GM18517 (cell line): Measurements from ENCODE around the gene SLC15A4.
A peak's percentile ranks its signal among the peaks of the same experiment; 100 is the strongest.
"Not testable (repeated sequence)": the region's sequence is repeated elsewhere in the genome, so short reads cannot be mapped to it uniquely, and the experiment has no call there.

Source experiments
- ATAC-seq: cut with Tn5 transposase; IDR thresholded peaks from one replicate; pipeline ENCODE4 v1.9.1; 2021; ENCODE audit warnings: mild to moderate bottlenecking, moderate library complexity; ENCODE audit not compliant: unreplicated experiment

The SLC15A4 gene

DNA sequence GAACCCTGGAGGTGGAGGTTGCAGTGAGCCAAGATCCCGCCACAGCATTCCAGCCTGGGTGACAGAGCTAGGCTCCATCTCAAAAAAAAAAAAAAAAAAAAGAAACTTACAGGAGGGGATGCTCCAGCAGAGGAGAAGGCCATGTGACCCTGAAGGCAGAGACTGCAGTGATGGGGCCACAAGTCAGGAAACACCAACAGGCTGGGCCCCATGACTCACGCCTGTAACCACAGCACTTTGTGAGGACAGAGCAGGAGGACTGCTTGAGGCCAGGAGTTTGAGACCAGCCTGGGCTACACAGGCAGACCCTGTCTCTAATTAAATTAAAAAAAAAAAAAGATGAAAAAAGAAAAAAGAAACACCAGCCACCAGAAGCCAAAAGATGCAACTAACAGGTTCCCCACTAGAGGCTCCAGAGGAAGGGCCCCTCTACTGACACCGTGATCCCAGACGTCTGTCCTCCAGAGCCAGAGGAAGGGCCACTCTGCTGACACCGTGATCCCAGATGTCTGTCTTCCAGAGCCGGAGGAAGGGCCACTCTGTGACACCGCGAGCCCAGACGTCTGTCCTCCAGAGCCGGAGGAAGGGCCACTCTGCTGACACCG is 20.4 kb upstream of the SLC15A4 start:
- no peak for ATAC-seq

- ATAC-seq = no peak
Measured at GRCh38 chr12:128843538-128843937, 19.8 kb upstream of the SLC15A4 start.

DNA sequence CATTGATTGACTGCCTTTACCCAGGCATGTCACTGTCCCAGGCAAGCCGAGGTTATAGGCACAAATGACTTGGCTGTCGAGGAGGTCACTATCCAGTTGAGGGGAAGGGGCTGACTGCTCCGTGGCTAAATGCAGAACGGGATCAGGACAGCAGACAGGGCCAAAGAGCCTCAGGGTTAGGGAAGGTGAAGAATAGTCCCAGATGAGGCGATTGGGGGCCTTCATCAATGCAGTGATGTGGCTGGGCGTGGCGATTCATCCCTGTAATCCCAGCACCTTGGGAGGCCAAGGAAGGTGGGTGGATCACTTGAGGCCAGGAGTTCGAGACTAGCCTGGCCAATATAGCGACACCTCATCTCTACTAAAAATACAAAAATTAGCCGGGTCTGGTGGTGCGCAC is 18.8 kb upstream of the SLC15A4 start:
- ATAC-seq = no peak

DNA sequence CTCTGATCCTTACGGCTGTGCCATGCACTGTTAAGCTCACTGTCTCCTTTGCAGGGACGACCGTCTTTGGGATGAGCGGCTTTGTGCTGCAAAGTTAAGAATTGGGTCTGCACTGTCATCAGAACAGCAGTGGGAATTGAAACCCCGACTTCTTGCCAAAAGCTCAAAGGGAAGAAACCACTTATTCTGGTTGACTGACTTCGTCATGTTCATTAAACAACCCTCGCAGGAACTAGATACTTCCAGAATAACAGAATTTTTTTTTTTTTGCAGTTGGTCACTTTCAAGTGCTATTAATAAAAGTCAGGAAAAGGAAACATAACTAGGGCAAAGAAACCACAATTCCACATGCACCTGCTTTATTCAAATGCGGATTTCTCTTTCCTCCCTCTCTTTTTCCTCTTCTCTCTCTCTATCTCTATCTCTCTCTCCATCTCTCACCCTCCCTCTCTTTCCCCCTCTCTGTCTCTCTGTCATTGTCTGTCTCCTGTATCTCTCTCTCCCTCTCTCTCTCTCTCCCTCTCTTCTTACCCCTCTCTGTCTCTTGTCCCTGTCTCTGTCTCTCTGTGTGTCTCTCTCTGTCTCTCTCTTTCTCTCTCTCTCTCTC is 17.2 kb upstream of the SLC15A4 start:
- ATAC-seq = peak; percentile 63

DNA sequence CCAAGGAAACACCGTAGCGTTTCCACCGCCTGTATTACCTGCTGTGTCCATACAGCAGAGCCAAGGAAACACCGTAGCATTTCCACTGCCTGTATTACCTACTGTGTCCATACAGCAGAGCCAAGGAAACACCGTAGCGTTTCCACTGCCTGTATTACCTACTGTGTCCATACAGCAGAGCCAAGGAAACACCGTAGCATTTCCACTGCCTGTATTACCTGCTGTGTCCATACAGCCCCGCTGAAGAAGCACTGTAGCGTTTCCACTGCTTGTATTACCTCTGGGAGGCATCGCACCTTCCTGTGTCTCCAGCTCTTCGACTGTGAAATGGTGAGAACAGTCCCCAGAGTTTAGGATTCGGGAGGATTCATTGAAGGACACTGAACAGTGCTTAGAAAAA is 16.1 kb upstream of the SLC15A4 start:
- ATAC-seq = not testable (repeated sequence)

GRCh38 chr12:128833418-128833817 is 9.7 kb upstream of the SLC15A4 start:
- ATAC-seq = no peak

GRCh38 chr12:128830505-128830893 is 6.7 kb upstream of the SLC15A4 start:
- peak; percentile 57 for ATAC-seq

DNA sequence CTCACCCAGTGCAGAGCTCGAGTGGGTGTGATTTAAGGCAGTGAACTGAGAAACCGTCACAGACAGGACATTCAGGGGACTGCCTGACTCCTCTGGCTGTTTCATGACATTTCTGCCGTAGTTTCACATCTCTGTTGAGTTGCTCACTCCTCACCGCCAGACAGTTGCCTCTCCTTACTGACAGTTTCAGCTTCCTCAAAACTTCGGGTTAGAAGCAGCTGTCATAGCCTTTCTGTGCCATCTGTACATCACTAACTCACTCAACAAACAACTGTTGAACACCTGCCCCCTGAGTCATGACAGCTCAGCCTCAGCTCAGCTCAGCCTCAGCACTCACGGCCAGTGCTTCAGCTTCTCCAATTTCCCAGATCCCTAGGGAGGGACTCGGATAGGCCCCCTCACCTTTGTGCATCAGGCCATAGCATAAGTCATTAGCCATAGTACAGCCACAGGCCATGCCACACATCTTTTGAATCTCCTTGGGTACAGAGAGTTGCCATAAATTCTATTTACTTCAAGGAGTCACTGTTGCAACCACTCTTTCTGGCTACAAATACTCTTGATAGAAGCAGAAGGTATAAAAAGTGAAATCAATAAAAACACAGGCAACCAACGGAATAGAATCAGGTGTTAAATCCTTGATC is 6.2 kb upstream of the SLC15A4 start:
- ATAC-seq = peak; percentile 93

DNA sequence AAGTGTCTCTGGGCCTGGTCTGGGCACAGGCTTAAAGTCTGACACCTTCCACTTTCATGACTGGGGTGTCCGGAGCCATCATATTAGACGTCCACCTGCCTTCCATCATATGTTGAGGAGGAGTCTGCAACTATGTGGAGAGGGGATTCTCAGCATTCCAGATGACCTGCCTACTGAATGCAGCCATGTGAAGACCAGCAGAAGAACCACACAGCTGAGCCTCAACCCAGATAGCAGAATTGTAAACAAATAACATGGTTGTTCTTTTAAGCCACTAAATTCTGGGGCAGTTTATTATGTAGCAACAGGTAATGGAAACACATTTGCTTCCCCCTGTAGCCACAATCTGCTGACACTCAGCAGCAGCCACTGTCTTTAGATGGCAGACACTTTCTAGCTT is 4.0 kb upstream of the SLC15A4 start:
- no peak for ATAC-seq

DNA sequence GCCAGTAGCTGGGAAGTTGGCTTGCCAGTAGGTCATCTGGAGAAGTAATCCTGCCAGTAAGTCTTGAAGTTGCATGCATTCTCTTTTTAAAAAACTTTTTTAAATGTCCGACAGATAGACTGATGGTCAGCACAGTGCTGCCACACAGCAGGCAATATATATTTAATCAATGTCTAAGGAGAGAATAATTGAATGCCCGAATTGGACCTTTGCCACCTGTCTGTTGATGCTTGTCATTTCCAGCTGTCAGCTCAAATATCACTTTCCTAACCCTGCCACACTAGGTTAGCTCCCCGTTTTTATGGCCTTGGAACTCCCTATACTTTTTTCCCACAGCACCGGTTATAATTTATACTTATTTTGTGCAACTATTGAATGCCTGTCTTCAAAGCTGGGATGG is 2.1 kb upstream of the SLC15A4 start:
- ATAC-seq = no peak

DNA sequence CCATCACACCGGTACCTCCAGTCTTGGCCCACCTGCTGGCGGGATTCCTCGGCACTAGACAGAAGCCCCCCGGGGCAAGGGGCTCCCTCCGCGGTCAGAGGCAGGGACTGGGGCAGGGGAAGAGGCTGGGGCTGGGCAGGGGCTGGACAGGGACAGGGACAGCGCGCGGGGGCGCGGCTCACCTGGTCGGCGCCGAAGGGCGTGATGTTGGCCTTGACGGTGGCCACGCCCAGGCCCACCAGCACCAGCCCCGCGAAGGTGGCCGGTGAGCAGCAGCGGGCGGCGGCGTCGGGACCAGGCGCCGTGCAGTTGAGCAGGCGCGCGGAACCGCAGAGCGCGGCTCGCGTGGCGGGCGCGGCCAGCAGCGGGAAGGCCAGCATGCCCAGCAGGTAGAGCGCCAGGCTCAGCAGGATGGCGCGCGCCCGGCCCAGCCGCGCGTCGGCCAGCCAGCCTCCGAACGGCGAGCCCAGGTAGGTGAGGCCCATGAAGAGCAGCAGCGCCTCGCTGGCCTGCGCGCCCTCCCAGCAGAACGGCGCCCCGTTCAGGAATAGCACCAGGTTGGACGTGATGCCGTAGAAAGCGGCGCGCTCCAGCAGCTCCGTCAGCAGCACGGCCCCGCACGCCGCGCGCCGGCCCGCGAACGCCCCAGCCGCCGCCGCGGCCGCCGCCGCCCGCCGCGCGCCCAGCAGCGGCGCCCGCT is 392 bp downstream of the SLC15A4 start:
- peak; percentile 33 for ATAC-seq

DNA sequence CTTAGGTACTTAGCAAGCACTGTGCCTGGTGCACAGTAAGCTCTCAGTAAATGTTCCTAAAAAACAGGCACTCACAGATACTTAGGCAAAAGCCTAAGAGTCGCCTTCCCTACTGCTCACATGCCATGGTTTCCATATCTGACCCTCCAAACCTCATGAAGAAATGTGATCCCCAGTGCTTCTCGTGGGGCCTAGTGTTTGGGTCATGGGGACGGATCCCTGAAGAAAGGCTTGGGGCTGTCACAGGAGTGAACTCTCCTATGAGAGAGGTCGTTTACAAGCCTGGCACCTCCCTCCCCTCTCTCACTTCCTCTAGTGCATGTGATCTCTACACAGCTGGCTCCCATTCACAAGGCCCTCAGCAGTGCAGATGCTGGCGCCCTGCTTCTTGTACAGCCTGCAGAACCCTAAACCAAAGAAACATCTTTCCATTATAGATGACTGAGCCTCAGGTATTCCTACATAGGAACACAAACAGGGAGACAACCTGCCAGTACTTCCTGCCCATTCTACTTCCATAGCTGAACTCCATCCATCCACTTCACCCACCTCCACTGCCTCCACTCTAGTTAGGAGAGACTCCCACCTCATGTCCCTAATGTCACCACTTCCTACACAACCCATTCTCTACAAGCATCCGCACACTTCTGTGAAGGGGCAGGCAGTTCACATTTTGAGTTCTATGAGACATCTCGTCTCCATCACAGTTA is 2.9 kb downstream of the SLC15A4 start:
- peak; percentile 59 for ATAC-seq

GRCh38 chr12:128820253-128820652 is 3.5 kb downstream of the SLC15A4 start:
- ATAC-seq = no peak

- no peak for ATAC-seq
Measured at GRCh38 chr12:128819293-128820144, 4.2 kb downstream of the SLC15A4 start.

DNA sequence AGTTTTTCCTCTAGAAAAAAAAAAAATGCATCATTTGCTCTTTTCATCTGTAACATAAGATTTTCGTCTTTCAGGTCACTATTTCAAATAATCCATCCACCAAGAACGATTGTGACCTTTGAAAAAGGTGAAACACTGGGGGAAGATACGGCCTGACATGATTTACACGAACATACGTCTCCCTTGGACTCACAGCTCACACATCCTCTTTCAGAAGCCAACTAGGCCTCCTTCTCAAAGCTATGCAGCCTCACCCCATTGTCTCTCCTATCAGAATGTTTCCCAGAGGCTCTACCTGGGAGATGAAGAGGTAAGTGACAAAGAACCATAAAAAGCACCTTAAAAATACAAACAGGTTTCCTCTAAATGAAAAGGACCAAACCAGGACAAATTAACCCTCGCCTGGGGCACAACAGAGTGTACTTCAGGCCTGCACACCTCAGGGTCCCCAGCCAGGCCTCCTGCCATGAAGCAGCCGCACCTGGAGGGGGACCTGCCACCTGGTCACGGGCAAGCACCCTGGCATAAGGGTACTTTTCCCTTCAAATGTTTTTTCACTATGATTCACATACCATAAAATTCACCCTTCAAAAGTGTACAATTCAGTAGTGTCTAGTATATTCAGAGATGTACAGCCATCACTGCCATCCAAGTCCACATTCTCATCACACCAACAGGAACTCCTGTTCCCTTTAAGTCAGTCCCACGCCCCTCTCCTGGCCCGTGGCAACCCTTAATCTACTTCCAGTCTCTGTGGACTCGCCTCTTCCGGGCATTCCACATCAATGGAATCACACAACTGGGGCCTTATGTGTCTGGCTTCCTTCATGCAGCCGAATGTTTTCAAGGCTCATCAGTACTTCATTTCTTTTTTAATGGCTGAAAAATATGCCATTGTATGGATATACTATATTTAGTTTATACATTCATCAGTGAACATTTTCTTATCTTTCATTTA is 5.4 kb downstream of the SLC15A4 start:
- ATAC-seq = peak; percentile 46

DNA sequence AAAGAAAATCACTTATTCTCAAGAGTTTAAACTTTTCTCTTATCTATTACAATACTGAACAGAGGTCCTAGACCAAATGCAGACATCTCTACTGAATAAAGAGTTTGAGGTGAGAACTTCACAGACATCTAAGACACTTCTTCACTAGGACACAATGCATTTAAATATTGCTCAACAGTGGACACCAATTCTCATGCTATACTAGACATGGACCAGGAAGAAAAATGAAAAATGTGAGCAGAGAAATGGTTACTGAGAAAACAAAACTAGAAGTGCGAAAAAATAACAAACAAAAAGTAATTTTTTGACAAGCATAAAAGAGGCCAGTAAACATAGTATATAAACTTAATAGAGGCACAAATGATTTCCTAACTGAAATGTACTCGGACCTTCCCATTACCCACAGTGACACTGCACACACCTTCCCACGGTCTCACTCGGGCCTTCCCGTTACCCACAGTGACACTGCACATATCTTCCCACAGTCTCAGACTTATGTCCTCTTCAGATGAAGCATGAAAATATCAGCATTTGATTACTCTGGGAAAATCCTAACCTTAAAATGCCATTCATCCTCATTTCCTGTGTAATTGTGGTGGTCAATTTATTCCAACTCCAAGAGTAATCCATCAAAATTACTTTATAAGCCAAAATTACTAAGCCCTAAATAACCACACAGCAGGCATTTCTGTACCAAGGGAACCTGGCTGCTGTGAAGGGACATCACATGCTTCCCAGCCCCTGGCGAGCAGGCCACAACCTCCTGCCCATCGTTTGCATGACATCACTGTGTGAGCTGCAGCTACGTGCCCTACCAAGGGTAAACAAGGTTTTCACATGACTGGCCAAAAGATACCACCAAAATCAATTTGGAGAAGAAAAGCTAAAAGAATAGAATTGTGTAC is 6.4 kb downstream of the SLC15A4 start:
- ATAC-seq = peak; percentile 38

- no peak for ATAC-seq
Measured at GRCh38 chr12:128816643-128816920, 7.2 kb downstream of the SLC15A4 start.
